GM21447 (cell line): ENCODE measurements around the gene SLX4IP.
"Not testable (repeated sequence)": the region's sequence is repeated elsewhere in the genome, so short reads cannot be mapped to it uniquely, and the experiment has no call there.

Source experiments
- ATAC-seq: cut with Tn5 transposase; IDR thresholded peaks from one replicate; pipeline ENCODE4 v1.9.1; 2021; ENCODE audit not compliant: unreplicated experiment

Gene SLX4IP

GRCh38 chr20:10565922-10566897, 131.1 kb downstream of the SLX4IP start:
- no peak for ATAC-seq

GRCh38 chr20:10568032-10568431, 132.9 kb downstream of the SLX4IP start:
- ATAC-seq = no peak

DNA sequence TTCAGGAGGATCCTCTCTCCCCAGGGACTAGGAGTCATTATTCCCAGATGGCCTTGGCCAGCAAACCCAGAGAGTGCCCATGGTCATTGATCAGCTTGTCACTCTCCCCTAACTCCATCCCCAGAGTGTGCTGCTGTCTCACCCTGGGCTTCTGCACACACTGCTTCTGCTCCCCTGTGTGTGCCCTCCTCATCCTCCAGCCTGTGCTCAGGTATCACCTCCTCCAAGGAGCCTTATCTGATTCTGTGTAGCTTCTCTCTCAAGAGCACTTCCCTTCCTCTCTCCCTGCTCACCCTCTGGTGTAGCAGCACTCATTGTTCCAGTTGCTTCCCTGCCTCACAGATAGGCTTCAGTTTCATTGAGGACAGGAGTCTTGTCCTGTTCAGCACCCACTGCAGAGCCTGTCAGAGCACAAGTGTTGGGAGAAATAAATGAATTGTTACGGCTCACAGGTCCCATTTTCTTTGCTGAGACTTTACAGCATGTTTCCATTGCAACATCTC, 136.3 kb downstream of the SLX4IP start:
- ATAC-seq = no peak

- ATAC-seq = no peak
These were observed 137.7 kb downstream of the SLX4IP start for GRCh38 chr20:10572853-10573252.

DNA sequence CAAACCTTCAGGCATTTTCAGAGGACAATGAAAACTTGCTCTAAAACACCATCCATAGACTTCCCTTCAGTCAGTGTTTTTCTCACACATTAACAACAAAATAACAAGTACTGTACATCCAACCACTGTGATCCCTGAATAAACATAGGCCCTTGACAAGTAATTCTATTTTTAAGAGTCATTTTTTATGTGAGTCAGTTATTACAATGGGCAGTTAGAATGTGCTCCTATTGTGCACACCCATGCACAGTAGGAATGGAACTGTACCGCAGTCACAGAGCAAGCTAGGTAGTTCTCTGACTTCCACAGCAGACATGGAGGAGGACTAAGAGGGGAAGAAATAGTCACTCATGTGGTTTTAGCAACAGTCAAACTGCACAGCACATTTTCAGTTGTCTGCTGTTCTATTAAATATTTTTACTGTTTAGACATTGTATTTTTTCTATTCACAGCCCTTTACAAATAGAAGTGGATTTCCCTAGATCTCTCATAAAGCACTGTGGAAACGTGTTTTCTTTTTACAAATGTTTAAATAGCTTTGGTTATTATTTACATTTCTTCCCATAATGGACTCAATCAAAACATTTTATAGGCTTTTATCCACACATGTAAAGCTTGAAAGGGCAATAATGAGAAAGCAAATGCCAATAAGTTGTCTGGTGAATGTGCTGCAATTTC, 138.3 kb downstream of the SLX4IP start:
- no peak for ATAC-seq

DNA sequence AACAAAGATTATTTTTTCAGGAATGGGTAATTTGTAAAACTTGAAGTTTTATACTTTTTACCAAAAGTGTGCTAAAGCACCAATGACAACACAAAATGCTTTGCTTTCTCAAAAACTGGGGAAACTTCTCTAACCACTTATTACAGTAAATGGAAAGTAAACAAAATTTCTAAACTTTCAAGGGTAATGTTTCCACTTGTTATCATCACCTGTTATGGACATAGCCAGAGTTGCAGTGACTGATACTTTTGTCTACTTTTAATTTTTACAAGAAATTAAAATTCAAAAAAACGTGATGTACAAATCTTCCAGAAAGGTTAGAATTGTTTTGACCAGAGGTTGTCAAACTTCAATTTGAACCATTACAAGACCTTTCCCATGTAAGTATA, 138.8 kb downstream of the SLX4IP start:
- no peak for ATAC-seq

DNA sequence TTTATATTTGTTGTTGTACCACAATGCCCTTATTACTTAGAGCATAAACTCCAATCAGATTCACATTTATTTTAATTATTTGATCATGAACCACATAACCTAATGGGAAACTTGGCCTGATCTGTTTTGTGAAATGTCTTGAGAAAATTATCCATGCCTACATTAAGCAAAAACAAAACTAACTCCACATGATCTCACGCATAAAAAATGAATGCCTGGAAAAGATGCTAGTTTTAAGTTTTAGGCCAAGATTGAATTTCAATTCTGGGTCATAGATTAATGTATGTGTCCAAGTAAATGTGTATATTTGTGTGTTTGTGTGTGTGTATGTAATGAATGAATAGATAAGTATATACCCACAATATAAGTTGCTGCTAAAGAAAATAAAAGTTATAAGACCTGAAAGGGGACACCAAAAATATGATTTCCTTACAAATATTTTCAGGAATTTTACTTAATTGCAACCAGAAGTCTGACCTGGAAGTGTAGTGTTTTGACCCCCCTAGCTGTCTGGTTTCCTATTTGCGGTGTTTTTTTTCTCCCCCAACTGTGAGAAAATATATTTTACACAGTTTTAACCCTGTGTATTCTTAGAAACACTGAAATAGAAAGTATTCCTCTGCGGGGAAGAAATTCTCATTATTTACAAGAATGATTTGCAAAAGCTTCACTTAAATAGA, 141.4 kb downstream of the SLX4IP start:
- ATAC-seq = no peak

DNA sequence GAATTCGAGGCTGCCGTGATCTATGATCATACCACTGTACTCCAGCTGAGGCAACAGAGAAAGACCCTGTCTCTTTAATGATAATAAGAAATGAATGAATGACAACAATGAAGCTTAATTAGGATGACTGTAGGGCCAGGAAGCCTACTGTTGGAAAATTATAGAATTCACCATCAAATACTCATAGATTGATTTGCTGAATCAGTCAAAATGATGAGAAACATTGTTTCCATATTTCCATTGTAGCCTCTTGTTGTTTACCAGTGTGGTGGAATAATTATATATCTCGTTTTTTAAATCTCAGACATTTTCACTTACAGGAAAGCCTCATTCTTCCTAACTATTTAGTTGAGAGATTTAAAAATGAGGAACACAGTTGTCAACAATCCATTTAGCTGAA, 142.5 kb downstream of the SLX4IP start:
- no peak for ATAC-seq

DNA sequence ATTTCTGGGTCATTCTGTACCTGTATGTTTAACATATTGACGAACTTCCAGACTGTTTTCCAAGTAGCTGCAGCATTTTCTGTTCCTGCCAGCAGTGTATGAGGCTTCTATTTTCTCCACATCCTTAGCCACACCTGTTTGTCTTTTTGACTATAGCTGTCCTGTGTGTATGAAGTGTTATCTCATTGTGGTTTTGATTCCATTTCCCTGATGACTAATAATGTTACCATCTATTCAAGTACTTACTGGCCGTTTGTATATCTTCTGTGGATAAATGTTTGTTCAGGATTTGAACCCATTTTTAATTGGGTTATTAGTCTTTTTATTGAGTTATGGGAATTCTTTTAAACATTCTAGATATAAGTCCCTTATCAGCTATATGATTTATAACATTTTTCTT, 143.5 kb downstream of the SLX4IP start:
- ATAC-seq = peak; percentile 69

- no peak for ATAC-seq
These were observed 144.8 kb downstream of the SLX4IP start for GRCh38 chr20:10579942-10580341.

DNA sequence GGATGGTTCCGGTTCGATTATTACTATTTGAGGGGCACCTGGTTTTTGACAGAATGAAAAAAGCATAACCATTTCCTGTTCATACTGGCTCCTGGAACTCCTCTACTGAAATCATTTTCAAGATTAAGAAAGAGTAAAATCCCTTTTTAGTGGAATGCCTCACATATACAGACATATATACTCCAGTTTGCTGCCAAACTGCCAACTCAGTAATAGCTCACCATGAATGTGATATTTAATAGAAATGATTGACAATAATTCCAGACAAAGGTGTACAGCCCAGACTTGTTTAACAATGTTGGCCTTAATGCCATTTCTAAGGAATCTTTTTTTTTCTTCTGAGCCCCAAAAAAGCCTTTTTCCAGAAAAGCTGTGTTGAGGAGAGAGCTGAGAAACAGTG, 145.6 kb downstream of the SLX4IP start:
- ATAC-seq = no peak

DNA sequence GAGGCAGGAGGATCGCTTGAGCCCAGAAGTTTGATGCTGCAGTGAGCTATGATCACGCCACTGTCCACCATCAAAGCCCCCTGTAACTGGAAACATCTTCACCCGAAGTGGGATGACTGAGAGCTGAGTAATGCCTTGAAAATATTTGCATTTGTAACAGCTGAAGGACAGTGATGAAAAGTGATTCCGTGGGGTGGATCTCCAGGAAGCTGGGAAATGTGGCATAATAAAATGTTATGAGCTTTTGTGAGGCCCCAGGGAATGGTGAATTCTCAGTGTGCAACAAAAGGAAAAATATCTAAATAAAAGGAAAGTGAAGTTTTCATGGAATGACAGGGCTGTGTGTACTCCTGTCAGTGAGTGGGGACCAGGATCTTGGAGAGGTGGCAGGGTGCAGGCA, 146.7 kb downstream of the SLX4IP start:
- ATAC-seq = no peak

DNA sequence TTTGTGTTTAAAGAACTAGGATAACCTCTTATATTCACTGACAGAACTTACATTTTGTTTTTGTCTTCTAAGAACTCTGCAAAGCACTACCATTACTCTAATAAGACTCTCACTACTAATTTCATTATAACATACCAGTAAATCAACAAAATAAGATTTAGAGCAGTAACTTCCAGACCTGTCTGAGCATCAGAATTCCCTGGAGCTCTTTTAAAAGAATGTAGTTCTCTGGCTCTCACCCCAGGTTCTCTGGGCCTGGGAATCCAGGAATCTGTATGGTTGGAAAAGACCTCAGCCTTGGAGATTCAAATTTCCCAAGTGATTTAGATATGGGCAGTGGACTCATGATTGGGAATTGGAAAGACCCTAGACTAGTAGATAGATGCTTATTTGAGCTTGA, 149.3 kb downstream of the SLX4IP start:
- no peak for ATAC-seq

DNA sequence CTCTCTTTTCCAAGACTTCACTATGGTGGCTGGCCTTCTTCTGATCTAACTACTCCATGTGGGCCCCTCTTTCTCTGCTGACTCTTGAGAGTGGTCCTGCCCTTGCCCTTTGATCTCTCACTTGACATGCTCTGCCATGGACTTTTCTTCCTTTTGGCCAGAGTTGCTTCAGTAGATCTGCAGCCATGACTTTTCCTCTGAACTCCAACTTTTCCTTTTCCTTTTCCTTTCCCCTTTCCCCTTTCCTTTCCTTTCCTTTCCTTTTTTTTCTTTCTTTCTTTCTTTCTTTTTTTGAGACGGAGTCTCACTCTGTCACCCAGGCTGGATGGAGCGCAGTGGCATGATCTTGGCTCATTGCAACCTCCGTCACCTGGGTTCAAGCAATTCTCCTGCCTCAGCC, 150.2 kb downstream of the SLX4IP start:
- no peak for ATAC-seq

GRCh38 chr20:10586296-10586695, 151.2 kb downstream of the SLX4IP start:
- ATAC-seq = no peak

DNA sequence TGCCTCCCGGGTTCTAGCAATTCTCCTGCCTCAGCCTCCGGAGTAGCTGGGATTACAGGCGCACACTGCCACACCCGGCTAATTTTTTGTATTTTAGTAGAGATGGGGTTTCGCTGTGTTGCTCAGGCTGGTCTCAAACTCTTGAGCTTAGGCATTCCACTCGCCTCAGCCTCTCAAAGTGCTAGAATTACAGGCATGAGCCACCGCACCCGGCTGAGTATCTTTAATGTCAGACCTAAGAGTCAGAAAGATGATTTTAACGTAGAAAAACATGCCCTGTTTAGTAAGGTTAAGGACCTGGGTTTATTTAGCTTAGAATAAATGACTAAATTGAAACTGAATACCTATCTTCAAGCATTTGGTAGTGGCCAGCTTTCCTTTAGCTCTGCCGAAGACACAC, 155.3 kb downstream of the SLX4IP start:
- not testable (repeated sequence) for ATAC-seq

GRCh38 chr20:10590950-10591671, 156.0 kb downstream of the SLX4IP start:
- ATAC-seq = no peak

- no peak for ATAC-seq
These were observed 156.9 kb downstream of the SLX4IP start for GRCh38 chr20:10591946-10592521.

DNA sequence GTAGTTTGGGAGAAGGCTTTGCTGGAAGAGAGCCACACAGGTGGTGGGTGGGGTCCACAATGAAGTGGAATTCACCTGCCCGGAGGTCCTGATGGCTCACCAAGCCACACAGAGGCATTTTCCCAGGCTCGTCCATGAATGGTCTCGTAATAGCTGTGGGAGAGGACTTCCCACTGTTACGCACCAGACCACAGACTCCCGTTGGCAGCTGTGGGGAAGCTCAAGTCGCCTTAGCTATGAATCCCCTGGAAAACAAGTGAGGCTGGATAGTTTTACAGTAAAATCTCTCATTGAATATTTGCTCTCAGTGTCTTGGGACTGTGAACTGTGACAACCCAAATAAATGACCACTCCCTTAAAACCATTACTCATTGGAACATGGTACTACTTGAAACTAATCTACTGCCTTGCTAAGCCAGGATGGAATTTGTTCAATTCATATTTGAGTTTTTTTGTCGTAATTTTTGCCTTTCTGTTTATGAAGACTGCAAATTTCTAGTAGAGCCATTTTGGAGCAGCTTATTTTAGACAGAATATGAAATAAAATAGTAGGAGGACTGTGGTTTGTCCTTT, 159.3 kb downstream of the SLX4IP start:
- ATAC-seq = no peak

GRCh38 chr20:10595266-10595665, 160.2 kb downstream of the SLX4IP start:
- ATAC-seq = no peak
